Retinal pigment epithelial cell (primary cell): ENCODE results near the gene GYS2.
"Not testable (repeated sequence)": the region's sequence is repeated elsewhere in the genome, so short reads cannot be mapped to it uniquely, and the experiment has no call there.

Experiments
- DNase-seq: peaks from one replicate; pipeline ENCODE4 v3.0.0-alpha.2; 2010; ENCODE audit warnings: low read depth
- H3K4me3 ChIP-seq: 2 replicates; pipeline ENCODE4 v1.5.1; 2011; ENCODE audit warnings: mild to moderate bottlenecking, low read length, control low read depth, moderate library complexity
- CTCF ChIP-seq: conservative IDR thresholded peaks from 2 replicates; pipeline ENCODE4 v1.5.1; 2011; ENCODE audit warnings: low read depth, low read length, control low read depth, inconsistent platforms

GYS2 gene

GRCh38 chr12:21604245-21605101 is at the start of gene GYS2:
TSS of gene GYS2 (minus strand) at chr12:21604847. CDS start at chr12:21604592, 255 bp downstream.
- no peak for TF ChIP-seq CTCF

GRCh38 chr12:21651821-21652220 is 47.2 kb upstream of the GYS2 start:
- DNase-seq: no peak
- TF ChIP-seq CTCF: no peak
- H3K4me3 ChIP-seq: no peak overlapping the region

More at GRCh38 chr12:21604245-21605101, at the start of gene GYS2:
- H3K4me3 ChIP-seq: no peak within 1 kb of the TSS
- DNase-seq: no peak

DNA sequence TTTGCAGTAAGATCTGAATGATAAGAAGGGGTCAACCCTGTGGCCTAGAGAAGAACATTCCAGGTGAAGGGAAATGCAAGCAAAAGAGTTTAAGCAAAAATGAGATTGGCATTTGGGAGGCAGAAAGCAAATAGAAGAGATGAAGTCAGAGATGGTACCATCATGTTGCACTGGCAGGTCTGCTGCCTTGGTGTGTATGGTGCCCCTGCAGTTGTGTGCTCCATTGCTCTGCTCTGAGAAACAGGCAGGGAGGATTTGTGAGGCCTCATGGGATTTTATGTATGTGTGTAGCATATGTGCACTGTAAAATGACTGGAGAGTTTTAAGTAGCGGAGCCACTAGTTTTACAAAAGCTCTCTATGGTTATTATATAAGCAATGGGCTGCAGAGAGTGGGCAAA is 46.4 kb upstream of the GYS2 start:
- DNase-seq: no peak
- no peak overlapping the region for H3K4me3 ChIP-seq
- no peak for TF ChIP-seq CTCF

- DNase-seq: no peak
- no peak overlapping the region for H3K4me3 ChIP-seq
- no peak for TF ChIP-seq CTCF
Observed at GRCh38 chr12:21649034-21649433, 44.4 kb upstream of the GYS2 start.

DNA sequence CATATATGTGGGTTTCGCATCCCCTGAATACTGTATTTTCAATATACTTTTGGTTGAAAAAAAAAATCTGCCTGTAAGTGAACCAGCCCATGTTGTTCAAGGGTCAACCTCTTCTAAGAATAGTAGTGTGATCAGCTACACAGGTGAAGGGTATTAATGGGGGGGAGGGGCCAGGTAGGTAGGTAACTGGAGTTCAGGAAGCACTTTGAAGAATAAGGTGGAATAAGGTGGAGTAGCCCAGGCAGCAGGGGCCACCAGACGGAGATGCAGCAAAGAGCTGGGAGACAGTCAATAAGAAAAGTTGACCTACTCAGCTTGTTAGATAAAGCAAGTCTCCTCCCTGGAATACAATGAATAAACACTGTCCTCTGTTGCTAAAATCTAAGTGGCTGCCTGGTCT is 43.7 kb upstream of the GYS2 start:
- H3K4me3 ChIP-seq: no peak overlapping the region
- TF ChIP-seq CTCF: no peak
- DNase-seq: no peak

- no peak for TF ChIP-seq CTCF
- no peak for DNase-seq
- no peak overlapping the region for H3K4me3 ChIP-seq
Observed at GRCh38 chr12:21647179-21647578, 42.5 kb upstream of the GYS2 start.

GRCh38 chr12:21645041-21645500 is 40.4 kb upstream of the GYS2 start:
- not testable (repeated sequence) for H3K4me3 ChIP-seq
- DNase-seq: peak; percentile 73
